PC-3 (cell line): ENCODE results near the gene CD79A. TPM values are rescaled to one million over a fixed set of nuclear protein-coding genes. Genes with fewer than 3 reads are reported as not detected.

Experiments
- ATAC-seq: fragments of 200-7000 bp; cut with Tn5 transposase; 2 replicates; pipeline ENCODE4 v1.9.1; 2020; ENCODE audit warnings: mild to moderate bottlenecking, moderate library complexity
- BruUV-seq: library from RNA; stranded (reverse); fragments of 400-500 nt; replicated peaks from 2 replicates; lab custom pipeline; 2021; lab: Mats Ljungman, UMichigan
- CTCF ChIA-PET: fragments of 300-600 bp; sonication (Branson Sonifier 250); formaldehyde crosslinking; loops from one replicate; lab custom pipeline; 2022; ENCODE audit warnings: antibody characterized with exemption; lab: Charles Lee
- POLR2A ChIA-PET: fragments of 300-600 bp; sonication (Branson Sonifier 250); formaldehyde crosslinking; loops from one replicate; lab custom pipeline; 2022; ENCODE audit warnings: antibody characterized with exemption; ENCODE audit not compliant: unreplicated experiment; lab: Charles Lee
- DNase-seq: peaks from one replicate; pipeline ENCODE4 v3.0.0-alpha.2; 2015
- H2AFZ ChIP-seq: fragments of 300-600 bp; sonication (generic); 2 replicates; pipeline ENCODE4 v1.6.0; 2016; ENCODE audit warnings: antibody characterized with exemption, low read length
- H3F3A ChIP-seq: fragments of 300-600 bp; sonication (generic); one replicate; pipeline ENCODE4 v1.6.0; 2017; ENCODE audit warnings: antibody characterized with exemption, low read length, control low read depth, mild to moderate bottlenecking; ENCODE audit not compliant: unreplicated experiment
- H3K27ac ChIP-seq: fragments of 300-600 bp; sonication (generic); 2 replicates; pipeline ENCODE4 v1.5.1; 2016; ENCODE audit warnings: mild to moderate bottlenecking, low read length
- H3K27me3 ChIP-seq: fragments of 300-600 bp; sonication (generic); 2 replicates; pipeline ENCODE4 v1.6.1; 2016; ENCODE audit warnings: low read length, mixed read lengths
- H3K36me3 ChIP-seq: fragments of 300-600 bp; sonication (generic); 2 replicates; pipeline ENCODE4 v1.6.1; 2016; ENCODE audit warnings: low read depth, mixed run types, low read length, mixed read lengths
- H3K4me1 ChIP-seq: fragments of 300-600 bp; sonication (generic); 2 replicates; pipeline ENCODE4 v1.5.1; 2016; ENCODE audit warnings: low read length; ENCODE audit not compliant: insufficient read depth
- H3K4me2 ChIP-seq: fragments of 300-600 bp; sonication (generic); 2 replicates; pipeline ENCODE4 v1.6.0; 2016; ENCODE audit warnings: low read length
- H3K4me3 ChIP-seq: fragments of 300-600 bp; sonication (generic); 2 replicates; pipeline ENCODE4 v1.5.1; 2016; ENCODE audit warnings: mild to moderate bottlenecking, low read length, mixed read lengths
- H3K79me2 ChIP-seq: fragments of 300-600 bp; sonication (generic); 2 replicates; pipeline ENCODE4 v1.6.1; 2017; ENCODE audit warnings: low read length, mixed read lengths
- H3K9ac ChIP-seq: fragments of 300-600 bp; sonication (generic); 2 replicates; pipeline ENCODE4 v1.6.0; 2016; ENCODE audit warnings: mild to moderate bottlenecking, low read length
- H3K9me2 ChIP-seq: fragments of 300-600 bp; sonication (generic); replicated peaks from 2 replicates; pipeline ENCODE4 v1.6.1; 2016; ENCODE audit warnings: mixed run types, low read length, mixed read lengths
- H3K9me3 ChIP-seq: fragments of 300-600 bp; sonication (generic); 2 replicates; pipeline ENCODE4 v1.6.1; 2016; ENCODE audit warnings: low read length, mixed read lengths
- H4K20me1 ChIP-seq: fragments of 300-600 bp; sonication (generic); 2 replicates; pipeline ENCODE4 v1.6.1; 2016; ENCODE audit warnings: low read length, mixed read lengths
- CTCF ChIP-seq: fragments of 300-600 bp; sonication (generic); conservative IDR thresholded peaks from 2 replicates; pipeline ENCODE4 v1.5.1; 2017; ENCODE audit warnings: antibody characterized with exemption, low read depth, mild to moderate bottlenecking, low read length
- EZH2 ChIP-seq: fragments of 300-600 bp; sonication (generic); IDR thresholded peaks from one replicate; pipeline ENCODE4 v1.6.1; 2017; ENCODE audit warnings: antibody characterized with exemption, mild to moderate bottlenecking, low read length; ENCODE audit not compliant: unreplicated experiment
- EZH2phosphoT487 ChIP-seq: fragments of 300-600 bp; sonication (generic); IDR thresholded peaks from 2 replicates; pipeline ENCODE4 v1.6.1; 2018; ENCODE audit warnings: mild to moderate bottlenecking, antibody characterized with exemption, low read length, borderline replicate concordance
- intact Hi-C: fragments of 100-400 bp; cut with micrococcal nuclease; formaldehyde crosslinking; loops from 2 replicates; pipeline ENCODE4 v1.9.0; 2023
- total RNA-seq: library from RNA; depleted of rRNA; stranded (reverse); fragments of >200 nt; gene quantifications from 2 replicates; pipeline ENCODE4 v1.2.3, GENCODE V29; 2014

CD79A gene
- total RNA-seq, 1 experiment from 2014 or later, result 0.11 TPM

- Histone ChIP-seq H3K9me3 (no peaks in the 10 kb centered on the region), H4K20me1 (no peaks in the 10 kb centered on the region), H3K4me3 (no peak overlapping the region), H3K36me3 (no peaks in the 10 kb centered on the region), H2AFZ (no peak overlapping the region), H3F3A (no peaks in the 10 kb centered on the region), H3K9ac (no peak overlapping the region), H3K9me2 (no peaks in the 10 kb centered on the region), H3K27ac (no peak overlapping the region), H3K27me3 (peaks cover 6% of the 10 kb centered on the region; the same call in 1 of the 2 replicates), H3K4me1 (no peaks in the 10 kb centered on the region), H3K4me2 (no peak overlapping the region), H3K79me2 (no peaks in the 10 kb centered on the region)
- ATAC-seq, result no peak
- DNase-seq, result no peak
- ChIA-PET POLR2A (no interaction called here), CTCF (no interaction called here)
- intact Hi-C loops, result no loop called here
- TF ChIP-seq EZH2 (no peak), EZH2phosphoT487 (no peak), CTCF (no peak)
- no TSS peak for BruUV-seq
These were observed 46.1 kb downstream of the CD79A start for GRCh38 chr19:41923045-41923788.

GRCh38 chr19:41924151-41925145, 47.4 kb downstream of the CD79A start:
- CTCF ChIA-PET, result no interaction called here

More at GRCh38 chr19:41924151-41925145, 47.4 kb downstream of the CD79A start:
- no peak for TF ChIP-seq CTCF
- no peak for TF ChIP-seq EZH2phosphoT487
- TF ChIP-seq EZH2, result no peak
- no peaks in the 10 kb centered on the region for H3F3A ChIP-seq
- no peak overlapping the region for H3K27ac ChIP-seq
- H3K9ac ChIP-seq, result no peak overlapping the region
- H3K9me2 ChIP-seq, result no peaks in the 10 kb centered on the region
- H3K4me2 ChIP-seq, result no peak overlapping the region
- H3K9me3 ChIP-seq, result no peaks in the 10 kb centered on the region
- no peak overlapping the region for H3K4me3 ChIP-seq
- no TSS peak for BruUV-seq
- H3K36me3 ChIP-seq, result no peaks in the 10 kb centered on the region
- ATAC-seq (no peak), DNase-seq (no peak)
- H2AFZ ChIP-seq, result no peak overlapping the region
- H4K20me1 ChIP-seq, result no peaks in the 10 kb centered on the region
- intact Hi-C loops, result no loop called here
- peaks cover 6% of the 10 kb centered on the region; the same call in 1 of the 2 replicates for H3K27me3 ChIP-seq
- H3K4me1 ChIP-seq, result peaks cover 6% of the 10 kb centered on the region; the same call in 1 of the 2 replicates
- POLR2A ChIA-PET, result no interaction called here
- H3K79me2 ChIP-seq, result no peaks in the 10 kb centered on the region
